Activated CD4-positive, alpha-beta T cell treated with anti-CD3 and anti-CD28 coated beads, Interleukin-2, Interleukin-6, amounts not matched to agents 100 ng/mL and 50 ng/mL, durations not matched to agents 16 hours and 8 hours (primary cell): ENCODE measurements around the gene OTOP3.

Source experiments
- DNase-seq: peaks from one replicate; pipeline ENCODE4 v3.0.0-alpha.2; 2020

Gene OTOP3

DNA sequence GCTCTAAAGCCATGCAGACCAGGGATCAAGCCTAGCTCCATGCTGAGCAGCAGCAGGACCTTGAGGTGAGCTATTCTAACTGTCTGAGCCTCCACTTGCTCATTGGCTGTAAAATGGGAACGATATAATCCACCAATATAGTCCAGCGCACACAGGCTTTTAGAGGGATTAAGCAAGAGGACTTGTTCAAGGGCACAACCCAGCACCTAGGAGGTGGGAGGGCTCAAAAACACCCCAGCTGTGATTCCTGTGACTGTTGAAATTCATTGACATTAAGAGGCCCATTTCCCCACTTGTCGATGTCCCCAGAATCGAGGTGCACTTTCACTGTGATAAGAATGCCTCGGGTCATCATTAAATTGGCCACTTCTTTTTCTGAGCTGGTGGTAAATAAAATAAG is 16.8 kb upstream of the OTOP3 start:
- no peak for DNase-seq

DNA sequence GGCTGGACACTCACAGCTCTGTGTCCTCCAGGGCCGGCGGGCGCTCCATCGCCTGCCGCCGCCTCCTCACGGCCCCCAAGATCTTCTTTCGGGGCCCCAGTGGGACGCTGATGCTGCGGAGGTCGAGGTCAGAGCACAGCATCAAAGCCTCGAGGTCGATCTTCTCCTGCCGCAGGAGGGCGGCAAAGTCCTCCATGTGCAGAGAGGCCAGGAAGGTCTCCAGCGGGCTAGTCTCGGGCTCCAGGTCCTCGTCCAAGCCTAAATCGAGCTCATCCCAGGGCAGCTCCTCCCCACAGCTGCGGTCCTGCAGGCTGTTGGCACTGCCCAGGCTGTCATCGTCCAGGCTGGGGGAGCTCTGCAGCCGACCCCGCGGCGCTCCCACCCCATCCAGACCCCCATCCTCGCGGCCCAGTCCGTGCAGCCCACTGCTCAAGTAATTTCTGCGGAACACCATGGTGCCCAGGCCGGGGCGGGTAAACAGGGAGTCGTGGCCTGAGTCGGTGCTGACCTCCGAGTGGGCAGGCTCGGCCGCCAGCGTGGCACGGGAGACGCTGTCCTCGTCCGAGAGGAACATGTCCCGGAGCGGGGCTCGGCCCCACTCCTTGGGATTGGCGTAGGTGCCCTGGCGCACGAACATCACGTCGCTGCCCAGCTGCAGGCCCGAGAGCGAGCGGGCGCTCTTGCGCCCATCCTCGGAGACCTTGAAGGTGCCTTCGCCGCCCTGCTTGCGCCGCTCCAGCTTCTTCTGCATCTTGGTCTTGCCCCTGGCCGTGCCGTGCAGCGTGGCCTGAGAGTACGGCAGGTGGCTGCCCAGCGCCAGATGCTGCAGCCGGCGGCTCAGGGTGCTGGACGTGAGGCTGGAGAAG is 16.0 kb upstream of the OTOP3 start:
- DNase-seq: peak; percentile 27

GRCh38 chr17:74920306-74920620 is 15.4 kb upstream of the OTOP3 start:
- DNase-seq: no peak

GRCh38 chr17:74920642-74921025 is 15.1 kb upstream of the OTOP3 start:
- no peak for DNase-seq

DNA sequence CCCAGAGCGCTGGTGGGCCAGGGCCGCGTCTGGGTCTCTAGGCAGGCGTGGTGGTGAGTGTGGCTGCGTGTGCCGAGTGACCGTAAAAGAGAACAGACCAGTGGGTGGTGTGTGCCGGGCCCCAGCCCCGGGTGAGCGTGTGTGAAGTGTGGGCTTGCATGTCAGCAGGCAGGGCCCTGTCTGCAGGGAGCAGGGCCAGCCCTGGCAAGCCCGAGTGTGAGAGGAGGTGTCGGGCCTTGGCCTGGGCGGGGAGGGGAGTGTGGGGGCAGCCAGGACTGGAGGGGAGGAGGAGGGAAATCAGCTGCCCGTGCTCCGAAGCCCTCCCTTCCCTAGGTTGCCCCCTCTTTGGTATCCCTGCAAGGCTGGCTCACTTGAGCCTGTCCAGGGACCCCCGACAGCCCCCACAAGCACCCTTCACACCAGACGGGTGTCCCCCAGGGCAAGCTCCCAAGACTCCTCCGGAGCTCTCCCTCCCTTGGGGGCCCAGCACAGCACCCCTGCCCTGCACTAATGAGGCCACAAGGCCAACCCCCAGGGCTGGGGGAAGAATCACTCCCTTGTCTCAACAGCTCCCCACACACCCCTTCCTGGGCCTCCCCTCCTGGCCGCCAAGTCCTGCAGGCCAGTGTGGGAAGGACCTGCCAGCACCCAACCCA is 14.5 kb upstream of the OTOP3 start:
- no peak for DNase-seq

DNA sequence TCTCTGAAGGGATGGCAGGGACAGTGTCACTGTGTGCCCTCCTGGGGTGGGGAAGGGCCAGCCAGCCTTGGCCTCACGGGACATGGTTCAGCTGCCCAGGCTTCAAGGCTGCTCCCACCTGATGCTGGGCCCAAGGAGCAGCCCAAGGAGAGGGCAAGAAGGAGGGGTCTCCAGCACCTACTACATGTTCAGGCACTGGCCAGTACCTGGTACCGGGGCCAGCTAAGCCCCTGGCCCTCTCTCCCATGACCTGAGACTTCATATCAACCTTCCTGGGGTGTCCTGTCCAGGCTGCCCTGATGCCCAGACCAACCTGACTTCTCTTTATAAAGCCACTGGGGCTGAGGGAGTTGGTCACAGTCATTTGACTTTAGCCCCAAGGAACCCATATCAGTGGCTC is 13.9 kb upstream of the OTOP3 start:
- no peak for DNase-seq

DNA sequence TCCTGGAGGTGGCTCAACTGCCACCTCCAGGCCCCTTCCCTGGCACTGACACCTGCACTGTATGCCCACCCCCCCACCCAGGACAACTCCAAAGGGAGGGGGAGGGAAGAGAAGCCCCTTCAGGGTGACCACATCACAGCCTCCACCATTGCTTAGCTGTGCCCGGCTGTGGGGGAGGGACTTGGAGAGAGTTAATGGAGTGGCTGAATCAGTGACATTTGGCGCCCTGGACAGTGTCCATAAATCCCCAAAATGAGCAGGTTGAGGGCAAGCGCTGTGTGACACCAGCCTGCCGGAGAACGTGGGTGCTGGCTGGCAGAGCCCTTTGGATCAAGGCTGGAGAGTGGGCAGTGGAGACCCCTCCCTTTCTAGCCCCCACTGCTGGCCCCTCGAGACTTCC is 13.5 kb upstream of the OTOP3 start:
- DNase-seq: no peak

GRCh38 chr17:74922694-74923537 is 12.8 kb upstream of the OTOP3 start, which contains the start of gene USH1G:
USH1G (minus strand) TSS chr17:74923255; CDS start chr17:74923073, 182 bp downstream.
- DNase-seq: no peak

GRCh38 chr17:74923538-74924249 is 12.0 kb upstream of the OTOP3 start:
- peak; percentile 77 for DNase-seq

GRCh38 chr17:74924250-74924948 is 11.3 kb upstream of the OTOP3 start, which contains the start of gene OTOP2:
OTOP2 (plus strand) TSS chr17:74924273; CDS start chr17:74924633, 360 bp downstream.
- DNase-seq: no peak

GRCh38 chr17:74925242-74925641 is 10.5 kb upstream of the OTOP3 start:
- DNase-seq: no peak

- no peak for DNase-seq
These were observed 6.9 kb upstream of the OTOP3 start for GRCh38 chr17:74928786-74929185.

- no peak for DNase-seq
These were observed 5.1 kb upstream of the OTOP3 start for GRCh38 chr17:74930535-74931036.

DNA sequence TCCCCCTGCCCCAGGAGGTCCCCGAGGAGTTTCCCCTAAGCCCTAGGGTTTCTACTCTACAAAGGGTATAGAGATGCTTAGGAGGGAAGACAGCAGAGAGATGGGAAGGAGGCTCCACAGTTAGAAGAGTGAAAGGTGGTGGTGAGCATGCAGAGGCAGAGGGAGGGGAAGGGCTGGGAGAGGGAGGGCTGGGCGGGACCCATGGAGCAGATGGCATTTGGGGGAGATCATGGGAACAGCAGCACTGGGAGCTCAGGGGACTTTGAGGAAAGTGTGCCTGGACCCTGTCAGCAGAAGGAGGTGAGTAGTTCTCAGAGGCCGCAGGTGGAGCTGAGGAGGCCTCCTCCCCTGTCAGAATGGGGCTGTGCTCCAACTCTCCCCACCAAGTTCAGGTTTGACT is 650 bp upstream of the OTOP3 start:
- DNase-seq: no peak

- no peak for DNase-seq
These were observed 737 bp downstream of the OTOP3 start for GRCh38 chr17:74936470-74936799.

DNA sequence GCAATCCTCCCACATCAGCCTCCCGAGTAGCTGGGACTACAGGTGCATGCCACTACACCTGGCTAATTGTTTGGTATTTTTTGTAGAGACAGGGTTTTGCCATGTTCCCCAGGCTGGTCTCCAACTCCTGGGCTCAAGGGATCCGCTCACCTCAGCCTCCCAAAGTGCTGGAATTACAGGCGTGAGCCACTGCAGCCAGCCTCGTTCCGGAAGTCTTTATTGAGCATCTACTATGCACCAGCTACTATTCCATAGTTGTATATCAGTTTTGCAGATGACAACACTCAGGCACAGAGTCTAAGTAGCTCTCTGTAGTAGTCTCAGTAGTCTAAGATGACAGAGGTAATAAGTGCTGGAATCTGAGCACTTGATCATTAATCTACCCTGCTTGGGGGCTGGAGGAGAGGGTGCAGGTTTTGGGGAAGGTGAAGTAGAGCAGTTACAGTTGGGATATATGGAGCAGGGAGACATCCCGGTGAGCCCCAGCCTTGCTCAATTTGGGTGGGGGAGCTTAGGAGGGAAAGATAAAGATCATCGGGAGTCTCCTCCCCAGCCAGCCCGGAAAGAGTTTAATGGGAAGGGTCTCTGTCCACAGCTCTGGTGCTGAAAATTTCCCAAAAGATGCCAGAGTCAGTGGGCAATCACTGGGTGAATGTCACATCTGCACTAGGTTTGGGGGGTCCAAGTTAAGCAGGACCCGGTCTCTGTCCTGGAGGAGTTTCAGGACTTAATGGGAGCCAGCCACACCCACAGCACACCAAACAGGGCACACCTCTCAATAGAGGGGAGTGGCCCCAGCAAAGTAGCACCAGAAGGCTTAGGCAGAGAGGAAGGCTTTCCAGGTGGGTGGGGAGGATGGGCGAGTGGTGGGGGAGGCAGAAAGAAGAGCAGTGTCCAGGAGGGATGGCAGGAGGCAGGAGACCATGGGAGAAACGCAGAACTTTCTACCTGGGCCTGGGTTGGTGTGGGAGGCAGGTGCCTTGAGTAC is 1.7 kb downstream of the OTOP3 start:
- no peak for DNase-seq

DNA sequence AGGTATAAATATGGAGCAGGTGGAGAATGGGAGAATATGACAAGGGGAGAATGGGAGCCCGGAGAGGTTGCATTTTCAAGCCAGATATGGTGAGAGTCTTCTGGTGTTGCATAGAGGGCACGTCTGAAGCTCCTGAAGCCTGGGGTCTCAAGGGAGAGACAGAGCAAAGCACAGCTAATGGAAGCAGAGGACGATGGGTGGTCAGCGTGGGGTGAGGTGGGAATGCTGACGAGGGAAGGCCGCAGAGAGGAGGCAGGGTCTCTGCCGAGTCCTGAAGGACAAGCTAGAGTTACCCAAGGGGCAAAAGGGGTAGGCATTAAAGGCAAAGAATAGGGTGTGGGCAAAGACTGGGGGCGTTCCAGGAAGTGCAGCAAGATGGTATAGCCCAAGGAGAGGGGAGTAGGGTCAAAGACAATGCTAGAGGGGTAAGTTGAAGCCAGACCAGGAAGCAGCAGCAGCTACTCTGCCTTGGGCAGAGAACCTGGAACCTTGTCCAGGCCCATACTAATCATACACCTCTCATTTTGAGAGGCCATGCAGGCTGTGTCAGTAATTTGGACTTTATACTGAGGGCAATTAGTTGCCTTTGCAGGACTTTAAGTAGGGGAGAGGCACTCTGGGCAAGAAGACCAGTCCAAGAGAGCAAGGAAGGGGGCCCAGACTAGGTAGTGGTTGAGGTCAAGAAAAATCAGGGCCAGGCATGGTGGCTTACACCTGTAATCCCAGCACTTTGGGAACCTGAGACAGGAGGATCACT is 2.7 kb downstream of the OTOP3 start:
- DNase-seq: no peak

- DNase-seq: no peak
These were observed 3.8 kb downstream of the OTOP3 start for GRCh38 chr17:74939534-74939933.

DNA sequence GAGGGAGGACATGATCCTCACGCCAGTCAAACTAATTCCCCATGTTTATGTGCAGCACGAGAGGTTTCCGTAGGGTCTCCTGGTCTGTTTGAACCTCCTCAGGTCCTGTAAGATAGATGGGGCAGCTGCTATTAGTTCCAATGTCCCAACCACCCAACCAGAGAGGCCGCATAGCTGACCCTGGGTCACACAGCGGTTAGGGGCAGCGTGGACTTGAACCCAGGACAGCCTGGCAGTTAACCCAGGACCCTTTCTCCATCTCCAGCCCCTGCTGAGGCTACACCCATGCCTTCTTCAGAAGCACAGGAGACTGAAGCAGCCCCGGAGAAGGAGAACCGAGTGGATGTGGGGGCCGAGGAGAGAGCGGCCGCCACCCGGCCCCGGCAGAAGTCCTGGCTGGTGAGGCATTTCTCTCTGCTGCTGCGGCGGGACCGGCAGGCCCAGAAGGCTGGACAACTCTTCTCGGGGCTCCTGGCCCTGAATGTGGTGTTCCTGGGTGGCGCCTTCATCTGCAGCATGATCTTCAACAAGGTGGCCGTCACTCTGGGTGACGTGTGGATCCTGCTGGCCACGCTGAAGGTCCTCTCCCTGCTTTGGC is 5.5 kb downstream of the OTOP3 start:
- DNase-seq: no peak
